HG03175 (cell line): ENCODE results near the gene EGFR.

ENCODE experiments used
- ATAC-seq: cut with Tn5 transposase; IDR thresholded peaks from one replicate; pipeline ENCODE4 v1.9.1; 2021; ENCODE audit warnings: mild to moderate bottlenecking, moderate library complexity; ENCODE audit not compliant: unreplicated experiment

EGFR gene

DNA sequence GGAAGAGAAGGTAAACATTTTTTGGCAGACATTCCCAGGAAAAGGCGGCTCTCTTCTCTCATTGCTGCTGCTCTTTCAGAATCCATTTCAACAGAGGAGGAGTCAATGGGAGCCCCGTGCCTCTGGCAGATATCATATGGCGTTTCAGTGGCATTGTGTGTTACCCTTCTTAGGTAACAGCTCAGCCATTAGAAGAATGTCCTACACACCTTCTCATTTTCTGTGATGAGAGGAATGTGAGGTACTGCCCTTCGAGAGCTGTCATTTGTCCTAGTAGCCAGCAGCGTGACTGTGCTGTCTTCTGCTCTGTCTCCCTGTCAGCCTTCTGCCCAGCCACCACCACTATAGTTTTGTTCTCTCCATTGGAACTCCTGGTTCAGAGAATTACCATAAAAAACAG, 102.4 kb downstream of the EGFR start:
- ATAC-seq, result no peak

DNA sequence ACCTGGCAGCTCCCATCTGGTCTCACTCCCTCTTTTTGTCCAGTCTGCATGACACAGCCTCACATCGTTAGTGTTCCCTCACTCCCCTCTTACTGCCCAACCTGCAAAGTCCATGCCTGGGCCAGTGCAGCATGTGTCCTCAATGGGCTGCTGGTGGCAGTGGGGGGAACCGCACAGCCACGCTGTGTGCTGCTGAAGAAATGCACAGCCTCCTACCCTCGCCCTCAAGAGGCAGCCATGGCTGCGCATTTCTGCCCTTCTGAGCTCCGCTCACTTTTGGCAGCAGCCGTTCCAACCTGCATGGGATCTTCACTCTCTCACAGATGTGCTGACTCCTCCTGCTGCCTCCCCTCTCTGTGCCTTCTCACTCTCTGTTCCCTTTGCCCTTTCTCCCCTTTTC, 103.4 kb downstream of the EGFR start:
- ATAC-seq, result no peak

GRCh38 chr7:55124989-55125875, 106.4 kb downstream of the EGFR start:
- ATAC-seq, result no peak

DNA sequence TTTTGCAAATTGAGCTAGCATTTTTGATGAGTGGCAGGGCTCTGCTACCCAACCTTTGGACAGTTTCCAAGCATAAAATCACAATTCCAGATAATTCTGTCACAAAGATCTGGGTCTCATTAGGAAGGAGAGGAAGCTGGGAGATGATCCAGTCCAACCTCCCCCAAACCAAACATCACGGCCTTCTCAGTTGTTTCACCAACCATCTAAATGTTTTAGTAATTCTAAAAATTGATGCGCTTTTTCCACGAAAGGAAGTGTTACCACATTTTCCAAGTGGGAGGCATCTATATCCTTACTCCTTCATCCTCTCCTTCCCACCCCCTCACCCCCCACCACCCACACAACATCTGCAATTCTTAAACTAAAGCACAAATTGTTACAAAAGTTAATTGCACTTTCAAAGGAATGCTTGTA, 108.3 kb downstream of the EGFR start:
- ATAC-seq, result no peak

DNA sequence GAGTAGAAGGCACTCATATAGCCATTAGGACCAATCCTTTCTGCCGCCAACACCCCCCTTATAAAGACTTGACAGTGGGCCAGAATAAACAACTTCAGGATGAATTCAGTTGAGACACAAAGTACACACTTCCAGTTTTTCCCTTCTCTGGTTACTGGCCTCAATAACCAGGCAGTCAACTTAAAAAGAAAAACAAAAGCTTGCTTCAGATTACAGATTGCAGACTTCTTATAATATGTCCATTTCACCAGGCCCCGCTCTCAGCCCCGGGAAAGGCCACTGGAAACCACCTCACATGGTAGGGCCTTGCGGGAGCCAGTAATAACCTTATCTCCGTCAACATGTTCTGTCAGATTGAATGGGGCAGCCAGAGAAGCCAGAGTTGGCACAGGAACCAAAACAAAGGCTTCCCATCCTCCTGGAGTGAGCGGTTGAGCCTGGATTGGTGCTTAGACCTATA, 108.8 kb downstream of the EGFR start:
- ATAC-seq, result no peak

DNA sequence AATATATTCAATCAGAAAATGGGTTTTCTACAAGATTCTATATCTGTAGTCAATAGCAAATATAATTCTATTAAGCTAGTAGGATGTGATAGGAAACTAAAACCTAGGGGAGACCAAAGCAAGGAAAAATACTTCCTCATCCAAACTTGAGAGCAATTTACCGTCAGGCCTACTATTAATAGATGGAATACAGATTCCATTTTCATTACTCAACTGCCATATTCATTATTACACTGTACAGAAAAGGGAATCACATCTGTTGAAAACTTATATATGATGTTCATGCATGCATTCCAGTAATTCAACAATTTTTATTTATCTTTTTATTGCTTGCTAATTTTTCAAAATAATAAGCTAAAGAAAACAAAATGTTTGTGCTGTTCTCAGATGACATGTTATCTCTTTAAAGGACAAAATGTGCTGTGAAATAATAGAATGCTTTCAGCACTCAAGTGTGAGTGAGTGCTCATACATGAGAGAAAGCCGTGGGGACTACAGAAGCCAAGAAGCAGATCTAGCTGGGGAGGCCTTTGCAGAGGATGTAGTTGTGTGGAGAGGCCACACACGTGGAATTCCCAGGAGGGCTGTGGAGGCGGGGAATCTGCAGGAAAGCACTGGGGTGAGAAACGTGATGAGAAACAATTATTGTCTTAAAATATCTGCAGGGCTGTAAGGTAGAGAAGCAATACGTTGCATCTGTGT, 110.0 kb downstream of the EGFR start:
- no peak for ATAC-seq

GRCh38 chr7:55129541-55130394, 111.0 kb downstream of the EGFR start:
- no peak for ATAC-seq

- no peak for ATAC-seq
Observed at GRCh38 chr7:55130395-55131141, 111.8 kb downstream of the EGFR start.

DNA sequence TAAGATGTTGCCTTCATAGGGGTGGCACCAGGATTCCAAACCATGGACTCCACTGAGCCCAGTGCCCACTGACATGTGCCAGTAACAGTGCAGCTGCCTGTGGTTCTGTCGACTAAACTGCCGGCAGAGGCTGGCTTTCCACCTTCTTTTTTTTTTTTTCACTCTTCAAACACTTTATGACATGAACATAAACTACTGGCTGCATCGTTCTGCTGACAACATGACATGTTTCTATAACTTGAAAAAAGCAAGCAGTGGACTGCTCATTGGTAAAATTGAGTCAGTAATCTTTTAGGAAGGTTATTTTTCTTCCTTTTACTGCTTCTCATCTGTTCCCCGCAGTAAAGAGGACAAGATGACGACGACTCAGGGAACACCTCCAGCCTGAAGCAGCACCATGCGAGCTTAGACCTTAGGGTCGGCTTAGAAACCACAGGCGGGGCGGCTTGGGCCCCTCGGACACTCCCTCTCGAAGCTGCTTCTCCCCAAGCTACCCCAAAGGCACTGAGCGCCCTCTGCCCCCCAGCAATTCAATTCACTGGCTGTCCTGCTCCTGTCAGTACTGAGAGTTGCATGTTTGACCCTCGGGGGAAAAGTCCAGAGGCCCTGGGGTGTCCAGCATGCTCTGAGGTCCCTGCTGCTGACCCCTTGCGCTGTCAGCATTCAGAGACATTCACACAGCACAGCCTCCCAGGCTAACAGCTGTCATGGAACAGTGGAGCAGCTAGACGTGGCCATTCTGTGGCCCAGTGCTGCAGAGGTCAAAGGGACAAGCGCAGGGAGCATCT, 112.5 kb downstream of the EGFR start:
- no peak for ATAC-seq

DNA sequence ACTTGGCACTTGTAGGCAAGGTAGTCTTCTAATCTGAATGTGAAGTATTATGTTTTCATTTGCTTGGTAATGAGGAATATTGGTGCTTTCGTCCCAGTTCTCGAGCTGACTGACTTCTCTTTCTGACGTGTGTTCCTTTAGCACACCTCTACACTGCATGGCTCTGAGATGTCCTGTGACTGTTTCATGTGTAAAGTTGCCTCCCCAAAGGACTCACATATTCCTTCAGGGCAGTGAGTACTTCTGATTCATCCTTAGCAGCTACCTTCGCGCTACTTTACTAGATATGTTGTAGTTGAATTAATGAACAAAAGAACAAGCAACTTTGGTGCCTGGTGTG, 113.7 kb downstream of the EGFR start:
- ATAC-seq, result no peak

GRCh38 chr7:55132890-55133551, 114.2 kb downstream of the EGFR start:
- ATAC-seq, result no peak

DNA sequence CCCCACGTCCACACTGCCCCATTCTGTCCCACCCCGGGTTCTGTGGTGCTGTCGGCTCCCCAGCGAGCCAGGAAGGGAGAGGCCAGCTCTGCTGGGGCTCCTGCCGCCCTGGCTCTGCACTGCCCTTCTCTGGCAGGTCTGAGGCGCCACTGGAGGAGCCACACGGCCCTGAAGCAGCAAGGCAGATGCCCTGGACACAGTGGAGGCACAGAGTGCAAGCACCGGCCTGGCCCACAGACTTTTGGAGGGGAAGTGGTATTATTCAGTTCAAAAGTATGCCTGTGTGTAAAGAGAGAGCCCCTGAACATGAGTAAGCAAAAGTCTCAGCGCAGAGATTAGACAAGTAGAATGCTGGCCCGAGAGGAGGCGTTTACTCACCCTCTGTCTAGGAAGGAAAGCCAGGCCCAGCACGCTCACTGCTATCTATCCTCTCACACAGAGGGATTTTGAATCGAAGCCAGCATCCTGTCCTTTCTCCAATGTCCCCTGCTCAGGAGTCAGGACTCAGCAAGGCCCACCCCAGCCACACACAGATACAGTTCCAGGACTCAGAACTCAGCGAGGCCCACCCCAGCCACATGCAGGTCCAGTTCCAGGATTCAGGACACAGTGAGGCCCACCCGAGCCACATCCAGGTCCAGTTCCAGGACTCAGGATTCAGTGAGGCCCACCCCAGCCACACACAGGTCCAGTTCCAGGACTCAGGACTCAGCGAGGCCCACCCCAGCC, 115.0 kb downstream of the EGFR start:
- ATAC-seq, result no peak

DNA sequence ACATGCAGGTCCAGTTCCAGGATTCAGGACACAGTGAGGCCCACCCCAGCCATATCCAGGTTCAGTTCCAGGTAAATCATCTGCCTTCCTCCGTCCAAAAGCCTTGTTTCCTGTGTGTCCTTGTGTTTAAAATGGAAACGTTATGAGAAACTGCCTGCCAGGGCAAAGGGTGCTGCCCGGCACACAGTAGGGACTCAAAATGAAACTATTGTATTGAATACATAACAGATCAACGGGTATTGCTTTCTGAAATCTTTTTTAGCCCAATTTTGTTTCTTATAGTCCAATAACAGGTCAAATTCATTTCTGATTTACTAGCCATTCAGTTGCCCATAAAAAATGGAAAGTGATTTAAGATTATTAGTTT, 115.5 kb downstream of the EGFR start:
- ATAC-seq, result no peak

- no peak for ATAC-seq
Observed at GRCh38 chr7:55134786-55135185, 116.0 kb downstream of the EGFR start.

DNA sequence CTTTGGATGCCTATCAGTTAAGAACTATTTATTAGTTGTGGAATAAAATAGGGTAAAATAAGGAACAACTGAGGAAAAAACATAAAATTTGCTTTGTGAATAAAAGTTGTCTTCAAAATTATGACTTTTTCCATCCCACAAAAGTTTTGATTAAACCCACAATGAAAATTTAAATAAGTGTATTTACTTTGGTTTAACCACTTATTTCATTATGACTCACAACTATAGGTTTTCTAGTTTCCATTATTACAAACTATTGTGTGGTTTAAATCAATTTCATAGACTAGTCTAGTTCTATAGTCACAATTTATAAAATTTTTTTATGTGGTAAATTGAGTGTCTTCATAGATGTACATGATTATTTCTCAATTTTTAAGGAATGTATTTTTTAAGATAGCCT, 116.6 kb downstream of the EGFR start:
- no peak for ATAC-seq

DNA sequence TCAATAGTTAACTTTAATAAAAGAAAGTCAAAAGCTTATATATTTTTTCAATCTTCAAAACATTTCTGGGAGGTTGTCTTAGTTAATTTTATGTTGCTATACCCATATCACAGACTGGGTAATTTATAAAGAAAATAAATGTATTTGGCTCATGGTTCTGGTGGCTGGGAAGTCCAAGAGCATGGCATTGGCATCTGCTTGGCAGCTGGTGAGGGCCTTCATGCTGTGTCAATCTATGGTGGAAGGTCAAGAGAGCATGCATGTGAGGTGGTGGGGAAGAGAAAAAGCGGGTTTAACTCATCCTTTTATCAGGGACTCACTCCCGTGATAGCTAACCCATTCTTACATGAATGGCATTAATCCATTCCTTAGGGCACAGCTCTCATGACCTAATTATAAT, 119.8 kb downstream of the EGFR start:
- ATAC-seq, result no peak

DNA sequence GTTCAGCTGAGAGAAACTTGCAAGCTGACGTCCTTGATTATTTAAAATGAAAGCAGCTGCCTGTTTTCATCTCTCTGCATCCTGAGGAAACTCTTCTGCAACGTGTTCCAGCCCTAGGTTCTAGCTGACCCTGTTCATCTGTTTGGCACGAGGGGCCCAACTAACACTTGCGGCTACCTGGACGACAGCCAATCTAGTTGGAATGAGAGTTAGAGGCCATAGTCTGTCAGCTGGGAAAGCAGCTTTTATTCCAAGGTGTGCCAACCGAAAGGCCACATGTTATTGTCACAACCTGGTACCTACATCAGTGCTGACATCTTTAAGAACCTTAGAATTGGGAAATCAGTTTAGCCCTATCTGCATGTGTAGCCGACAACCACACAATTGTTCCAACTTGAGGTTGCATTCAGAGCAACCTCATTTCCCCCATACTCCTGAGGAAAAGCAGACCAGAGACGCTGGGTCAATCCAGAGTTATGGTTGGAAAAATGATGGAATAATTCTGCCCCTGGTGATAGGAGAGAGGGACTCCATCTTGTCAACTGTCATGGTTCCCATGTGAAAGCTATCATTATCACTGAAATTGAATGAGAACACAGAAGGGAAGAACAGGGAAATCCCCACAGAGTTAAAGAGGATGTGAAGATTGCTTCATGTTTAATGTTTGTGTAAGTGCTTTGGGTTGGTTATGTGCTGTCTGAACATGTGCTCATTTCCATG, 121.6 kb downstream of the EGFR start:
- peak; percentile 84 for ATAC-seq

- ATAC-seq, result peak; percentile 16
Observed at GRCh38 chr7:55140941-55141278, 122.1 kb downstream of the EGFR start.
